KBM-7 (cell line): ENCODE measurements around the gene GMCL2.

ENCODE experiments used
- DNase-seq: peaks from one replicate; pipeline ENCODE4 v3.0.0-alpha.2; 2015
- in situ Hi-C: fragments of 300-500 bp; cut with MboI; formaldehyde crosslinking; loops from 2 replicates; pipeline ENCODE4 v1.14.3; 2020; ENCODE audit warnings: low sequenced_read_pairs, low pct_unique_long_range_greater_than_20kb, mixed read lengths

Gene GMCL2

DNA sequence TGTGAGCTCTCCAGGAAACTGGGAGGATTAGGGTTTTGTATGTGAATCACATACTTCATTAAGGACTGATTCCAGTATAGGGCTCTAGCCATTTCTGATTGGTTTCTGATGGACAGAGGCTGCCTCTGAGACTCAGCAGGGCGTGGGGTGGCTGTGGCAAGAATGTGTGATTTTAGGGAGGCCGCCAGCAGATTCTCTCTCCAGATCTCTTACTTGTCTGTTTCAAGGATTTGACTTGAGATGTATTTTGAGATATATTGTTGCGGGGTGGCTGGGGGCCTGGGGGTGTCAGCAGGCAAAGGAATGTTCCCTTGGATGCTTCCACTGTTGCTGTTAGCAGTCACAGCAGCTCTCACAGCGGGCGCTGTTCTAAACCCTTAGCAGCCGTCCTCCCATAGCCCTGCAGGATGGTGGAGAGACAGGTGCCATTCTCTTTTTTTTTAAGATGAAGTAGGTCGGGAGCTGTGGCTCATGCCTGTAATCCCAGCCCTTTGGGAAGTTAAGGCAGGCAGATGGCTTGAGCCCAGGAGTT, 9.2 kb upstream of the GMCL2 start:
- in situ Hi-C loops, result no loop called here
- DNase-seq, result no peak

GRCh38 chr5:178194026-178194425, 6.9 kb upstream of the GMCL2 start:
- in situ Hi-C loops, result no loop called here
- peak; percentile 86 for DNase-seq

- in situ Hi-C loops, result no loop called here
- DNase-seq, result no peak
Observed at GRCh38 chr5:178193251-178193809, 6.2 kb upstream of the GMCL2 start.

DNA sequence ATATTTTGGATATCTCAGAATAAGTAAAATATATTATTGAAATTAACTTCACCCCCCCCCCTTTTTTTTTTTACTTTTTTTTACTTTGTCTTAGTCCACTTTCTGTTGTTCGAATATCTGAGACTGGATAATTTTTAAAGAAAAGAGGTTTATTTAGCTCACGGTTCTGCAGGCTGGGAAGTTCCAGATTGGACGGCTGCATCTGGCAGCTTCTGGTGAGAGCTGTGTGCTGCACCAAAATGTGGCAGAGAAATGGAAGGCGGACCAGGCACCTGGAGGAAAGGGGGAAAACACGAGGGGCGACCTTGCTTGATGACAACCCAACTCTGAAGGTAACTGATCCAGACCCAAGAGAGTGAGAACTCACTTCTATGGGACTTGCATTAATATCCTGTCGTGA, 5.6 kb upstream of the GMCL2 start:
- in situ Hi-C loops, result no loop called here
- DNase-seq, result no peak

GRCh38 chr5:178192244-178192643, 5.1 kb upstream of the GMCL2 start:
- no peak for DNase-seq
- in situ Hi-C loops, result no loop called here

GRCh38 chr5:178191661-178192060, 4.5 kb upstream of the GMCL2 start:
- in situ Hi-C loops, result no loop called here
- DNase-seq, result no peak

GRCh38 chr5:178189433-178189832, 2.3 kb upstream of the GMCL2 start:
- in situ Hi-C loops, result no loop called here
- no peak for DNase-seq

- no peak for DNase-seq
Observed at GRCh38 chr5:178186427-178186826, 744 bp downstream of the GMCL2 start.

GRCh38 chr5:178182158-178182876, 4.9 kb downstream of the GMCL2 start:
- in situ Hi-C loops, result no loop called here
- DNase-seq, result peak; percentile 92

More at GRCh38 chr5:178186427-178186826, 744 bp downstream of the GMCL2 start:
- in situ Hi-C loops, result no loop called here

DNA sequence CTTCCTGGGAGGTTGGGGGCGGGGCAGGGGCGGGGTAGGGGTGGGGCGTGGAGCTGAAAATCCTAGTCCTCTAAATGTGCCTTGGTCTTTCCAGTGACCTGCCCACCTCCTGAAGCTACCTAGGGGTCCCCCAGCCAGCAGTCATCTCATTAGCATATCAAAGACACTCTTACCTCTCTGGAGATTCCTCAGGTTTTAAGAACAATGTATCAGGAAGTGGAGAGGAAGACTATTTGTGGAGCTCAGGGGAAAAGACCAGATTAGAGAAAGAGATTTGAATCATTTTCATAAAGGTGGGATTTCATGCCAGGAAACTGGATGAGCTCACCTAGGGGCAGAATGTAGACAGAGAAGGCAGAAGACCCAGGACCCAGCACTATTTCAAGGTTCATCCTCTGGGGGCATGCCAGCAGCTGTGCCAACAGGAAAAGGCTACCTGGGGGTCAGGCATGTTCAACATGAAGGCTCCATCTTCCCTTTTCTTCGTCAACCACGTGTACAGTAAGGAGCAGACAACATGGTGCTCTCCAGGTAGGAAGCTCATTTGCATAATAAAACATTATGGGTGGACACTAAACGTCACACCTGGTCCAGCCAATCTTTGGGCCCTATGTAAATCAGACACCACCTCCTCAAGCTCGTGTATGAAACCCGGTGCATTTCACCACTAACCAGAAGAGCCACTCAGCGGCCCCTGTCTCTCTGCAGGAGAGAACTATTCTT, 6.9 kb downstream of the GMCL2 start:
- DNase-seq, result no peak
- in situ Hi-C loops, result no loop called here

- in situ Hi-C loops, result no loop called here
- DNase-seq, result no peak
Observed at GRCh38 chr5:178177569-178177968, 9.6 kb downstream of the GMCL2 start.

GRCh38 chr5:178176791-178177190, 10.4 kb downstream of the GMCL2 start:
- in situ Hi-C loops, result no loop called here
- peak; percentile 43 for DNase-seq

- in situ Hi-C loops, result no loop called here
- no peak for DNase-seq
Observed at GRCh38 chr5:178174456-178174855, 12.7 kb downstream of the GMCL2 start.

DNA sequence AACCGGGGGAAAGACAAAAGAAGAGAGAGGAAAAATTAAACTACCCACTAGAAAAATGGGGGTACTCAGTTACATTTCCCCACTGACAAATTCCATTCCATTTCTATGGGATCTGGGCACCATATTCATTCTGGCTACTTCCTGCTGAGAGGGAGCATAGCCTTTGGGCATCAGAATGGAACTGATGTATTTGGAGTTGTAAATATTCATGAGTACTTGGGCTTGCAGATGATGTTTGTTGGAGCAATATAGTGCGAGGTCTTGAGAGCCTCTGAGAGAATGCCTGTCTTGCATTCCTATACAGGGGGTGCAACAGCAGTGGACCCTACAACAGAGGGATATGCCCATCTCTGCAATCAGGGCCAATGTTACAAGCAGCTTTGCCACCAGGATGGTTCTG, 16.7 kb downstream of the GMCL2 start:
- in situ Hi-C loops, result no loop called here

DNA sequence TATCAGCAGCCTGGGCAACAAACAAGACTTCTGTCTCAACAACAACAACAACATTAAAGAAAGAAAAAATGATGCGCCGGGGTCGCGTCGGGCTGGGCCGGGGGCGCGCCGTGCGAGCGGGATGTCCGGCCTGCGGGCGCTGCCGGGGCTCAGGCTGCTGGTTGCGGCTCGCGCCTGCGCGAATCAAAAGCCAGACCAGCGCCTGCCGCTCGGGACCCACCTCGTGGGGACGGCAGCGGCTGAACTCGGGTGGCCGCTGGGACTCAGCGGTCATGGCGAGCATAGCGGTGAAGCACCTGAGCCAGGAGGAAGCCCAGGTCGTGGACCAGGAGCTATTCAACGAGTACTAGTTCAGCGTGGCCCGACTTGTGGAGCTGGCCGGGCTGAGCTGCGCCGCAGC, 21.6 kb downstream of the GMCL2 start:
- in situ Hi-C loops, result no loop called here
- DNase-seq, result no peak

More for the DNA sequence above, 16.7 kb downstream of the GMCL2 start:
- DNase-seq, result no peak

- in situ Hi-C loops, result no loop called here
- peak; percentile 92 for DNase-seq
Observed at GRCh38 chr5:178163772-178164735, 23.1 kb downstream of the GMCL2 start.

DNA sequence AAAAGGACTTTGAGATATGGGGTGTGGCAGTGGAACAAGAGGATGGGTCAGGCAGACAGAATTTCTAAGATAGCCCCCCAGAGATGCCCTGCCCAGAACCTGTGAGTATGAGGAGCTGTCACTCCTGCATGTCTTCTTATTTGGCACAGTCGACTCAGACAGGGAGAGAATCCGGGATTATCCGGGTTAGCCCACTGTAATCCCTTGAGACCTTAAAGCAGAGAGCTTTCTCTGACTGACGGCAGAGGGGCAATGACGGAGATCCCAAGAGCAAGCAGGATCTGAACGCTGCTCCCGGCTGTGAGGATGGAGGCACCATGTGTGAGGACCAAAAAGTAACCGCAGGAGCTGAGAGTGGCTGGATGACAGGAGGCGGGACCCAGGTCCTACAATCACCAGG, 24.7 kb downstream of the GMCL2 start:
- in situ Hi-C loops, result no loop called here
- no peak for DNase-seq

DNA sequence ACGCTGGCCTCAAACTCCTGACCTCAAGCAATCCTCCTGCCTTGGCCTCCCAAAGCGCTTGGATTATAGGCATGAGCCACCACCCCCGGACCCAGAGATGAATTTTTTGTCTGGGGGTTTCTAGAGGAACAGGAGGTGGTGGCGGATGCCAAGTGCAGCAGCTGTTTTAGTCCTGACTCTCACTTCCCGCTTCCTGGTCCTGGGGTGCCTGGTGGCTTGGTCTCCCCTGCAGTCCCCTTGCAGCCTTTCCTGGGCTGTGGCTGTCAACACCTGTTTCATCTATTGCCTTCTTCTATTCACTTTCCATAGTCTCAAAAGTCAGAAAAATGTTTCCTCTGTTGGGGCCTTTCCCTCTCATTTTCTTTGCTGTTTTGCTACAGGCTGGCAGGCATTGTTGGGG, 27.0 kb downstream of the GMCL2 start:
- in situ Hi-C loops, result no loop called here
- no peak for DNase-seq

DNA sequence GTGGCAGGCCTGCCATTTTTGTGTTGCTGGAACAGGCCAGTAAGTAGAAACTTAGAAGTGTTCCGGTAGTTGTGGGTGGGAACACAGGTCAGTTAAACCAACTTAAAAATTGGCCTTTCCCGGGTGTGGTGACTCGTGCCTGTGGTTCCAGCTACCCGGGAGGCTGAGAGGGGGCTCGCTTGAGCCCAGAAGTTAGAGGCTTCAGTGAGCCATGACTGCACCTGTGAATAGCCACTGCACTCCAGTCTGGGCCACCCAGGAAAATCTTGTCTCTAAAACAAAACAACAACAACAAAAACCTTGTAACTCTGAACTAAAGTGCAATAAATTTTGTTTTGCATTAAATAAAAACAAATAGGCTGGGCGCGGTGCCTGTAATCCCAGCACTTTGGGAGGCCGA, 32.1 kb downstream of the GMCL2 start:
- in situ Hi-C loops, result loop anchor here (10.0 kb wide), 1 partner anchor 80 kb away; no protein-coding TSS in a partner anchor

More for the DNA sequence above, 32.1 kb downstream of the GMCL2 start:
- no peak for DNase-seq
